ENCODE measurements around the gene A4GALT. TPM values are rescaled to one million over a fixed set of nuclear protein-coding genes. Genes with fewer than 3 reads are reported as not detected.
A peak's percentile ranks its signal among the peaks of the same experiment; 100 is the strongest.

Gene A4GALT
- total RNA-seq, 1 donor from 2014 or later = 94.9 TPM

GRCh38 chr22:42700355-42700754 lies 20.3 kb downstream of the A4GALT start:
- Histone ChIP-seq H3K36me3 (peaks cover 9% of the 10 kb centered on the region), H3K27ac (replicated peaks) (peak overlapping the region; percentile 96), H3K4me1 (peaks cover 98% of the 10 kb centered on the region), H3K9me3 (replicated peaks) (no peaks in the 10 kb centered on the region), H3K4me3 (no peak overlapping the region), H3K27me3 (ENCODE audit: low read depth) (no peaks in the 10 kb centered on the region)
- intact Hi-C loops (cut with micrococcal nuclease) = no loop called here
- DNase-seq = no peak
- TF ChIP-seq CTCF (IDR thresholded peaks at IDR 0.05; ENCODE audit: borderline replicate concordance) = no peak

- Histone ChIP-seq H3K27me3 (ENCODE audit: low read depth) (no peaks in the 10 kb centered on the region), H3K9me3 (replicated peaks) (no peaks in the 10 kb centered on the region), H3K4me3 (no peak overlapping the region), H3K4me1 (peaks cover 98% of the 10 kb centered on the region), H3K27ac (replicated peaks) (peak overlapping the region; percentile 96), H3K36me3 (peaks cover 9% of the 10 kb centered on the region)
- no peak for TF ChIP-seq CTCF (IDR thresholded peaks at IDR 0.05; ENCODE audit: borderline replicate concordance)
- no peak for DNase-seq
- intact Hi-C loops (cut with micrococcal nuclease) = no loop called here
These were observed 20.7 kb downstream of the A4GALT start for GRCh38 chr22:42699976-42700352.

GRCh38 chr22:42699281-42699975 lies 21.2 kb downstream of the A4GALT start:
- intact Hi-C loops (cut with micrococcal nuclease) = no loop called here
- H3K4me1 ChIP-seq = peaks cover 98% of the 10 kb centered on the region
- DNase-seq = no peak
- peak overlapping the region; percentile 96 for H3K27ac ChIP-seq (replicated peaks)
- TF ChIP-seq CTCF (IDR thresholded peaks at IDR 0.05; ENCODE audit: borderline replicate concordance) = no peak
- H3K9me3 ChIP-seq (replicated peaks) = no peaks in the 10 kb centered on the region
- no peak overlapping the region for H3K4me3 ChIP-seq
- H3K27me3 ChIP-seq (ENCODE audit: low read depth) = no peaks in the 10 kb centered on the region
- H3K36me3 ChIP-seq = peaks cover 14% of the 10 kb centered on the region

GRCh38 chr22:42697542-42698013 lies 23.1 kb downstream of the A4GALT start:
- Histone ChIP-seq H3K27ac (replicated peaks) (peak overlapping the region; percentile 96), H3K4me1 (peaks cover 98% of the 10 kb centered on the region), H3K27me3 (ENCODE audit: low read depth) (no peaks in the 10 kb centered on the region), H3K4me3 (no peak overlapping the region), H3K9me3 (replicated peaks) (no peaks in the 10 kb centered on the region), H3K36me3 (peaks cover 33% of the 10 kb centered on the region)
- peak; percentile 91 for DNase-seq
- intact Hi-C loops (cut with micrococcal nuclease) = no loop called here
- no peak for TF ChIP-seq CTCF (IDR thresholded peaks at IDR 0.05; ENCODE audit: borderline replicate concordance)

- H3K9me3 ChIP-seq (replicated peaks) = no peaks in the 10 kb centered on the region
- H3K4me3 ChIP-seq = no peak overlapping the region
- intact Hi-C loops (cut with micrococcal nuclease) = no loop called here
- peaks cover 44% of the 10 kb centered on the region for H3K36me3 ChIP-seq
- peak overlapping the region; percentile 96 for H3K27ac ChIP-seq (replicated peaks)
- DNase-seq = no peak
- TF ChIP-seq CTCF (IDR thresholded peaks at IDR 0.05; ENCODE audit: borderline replicate concordance) = no peak
- peaks cover 98% of the 10 kb centered on the region for H3K4me1 ChIP-seq
- H3K27me3 ChIP-seq (ENCODE audit: low read depth) = no peaks in the 10 kb centered on the region
These were observed 24.2 kb downstream of the A4GALT start for GRCh38 chr22:42696331-42696967.

Data from left ventricle myocardium inferior (tissue), 1 donor.